Body of pancreas (tissue), 4 donors: ENCODE results near the gene CELF6.

ENCODE experiments used
- POLR2A ChIP-seq, 3 donors: fragments of 450-650 bp; IDR thresholded peaks; one replicate each; pipeline ENCODE4 v1.6.1; 2016; ENCODE audit warnings: antibody characterized with exemption in 3 of 3, mild to moderate bottlenecking in 2 of 3
- TF ChIP-seq, protein P1 (sequence below), 7 experiments: fragments of 450-650 bp in 4 of 7; fragments of 200-600 bp in 3 of 7; sonication (generic) in 3 of 7; IDR thresholded peaks; one replicate each; pipeline ENCODE4 v1.5.1; 2016 to 2019; ENCODE audit warnings: antibody characterized with exemption in 7 of 7

DNA sequence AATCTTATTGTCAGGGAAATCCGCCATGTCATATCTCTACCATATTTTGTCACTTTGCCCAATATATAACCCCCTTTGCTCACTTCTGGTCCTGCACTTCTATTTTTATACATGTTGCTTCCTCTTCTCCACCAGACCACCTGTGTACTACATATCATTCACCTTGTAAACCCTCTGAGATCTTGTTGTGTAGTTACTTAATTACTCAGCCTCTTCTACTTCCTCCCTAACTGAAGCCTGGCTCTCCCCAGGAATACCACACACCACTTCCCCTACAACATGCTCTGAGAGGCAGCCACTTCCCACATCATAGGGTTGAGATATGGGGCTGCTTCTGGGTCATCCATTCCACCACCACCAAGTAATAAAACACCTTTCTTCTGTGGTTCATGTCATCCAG lies 45.9 kb upstream of the CELF6 start:
- TF ChIP-seq, protein P1, sequence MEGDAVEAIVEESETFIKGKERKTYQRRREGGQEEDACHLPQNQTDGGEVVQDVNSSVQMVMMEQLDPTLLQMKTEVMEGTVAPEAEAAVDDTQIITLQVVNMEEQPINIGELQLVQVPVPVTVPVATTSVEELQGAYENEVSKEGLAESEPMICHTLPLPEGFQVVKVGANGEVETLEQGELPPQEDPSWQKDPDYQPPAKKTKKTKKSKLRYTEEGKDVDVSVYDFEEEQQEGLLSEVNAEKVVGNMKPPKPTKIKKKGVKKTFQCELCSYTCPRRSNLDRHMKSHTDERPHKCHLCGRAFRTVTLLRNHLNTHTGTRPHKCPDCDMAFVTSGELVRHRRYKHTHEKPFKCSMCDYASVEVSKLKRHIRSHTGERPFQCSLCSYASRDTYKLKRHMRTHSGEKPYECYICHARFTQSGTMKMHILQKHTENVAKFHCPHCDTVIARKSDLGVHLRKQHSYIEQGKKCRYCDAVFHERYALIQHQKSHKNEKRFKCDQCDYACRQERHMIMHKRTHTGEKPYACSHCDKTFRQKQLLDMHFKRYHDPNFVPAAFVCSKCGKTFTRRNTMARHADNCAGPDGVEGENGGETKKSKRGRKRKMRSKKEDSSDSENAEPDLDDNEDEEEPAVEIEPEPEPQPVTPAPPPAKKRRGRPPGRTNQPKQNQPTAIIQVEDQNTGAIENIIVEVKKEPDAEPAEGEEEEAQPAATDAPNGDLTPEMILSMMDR (IDR thresholded peaks at IDR 0.05) = no peak
- TF ChIP-seq POLR2A (IDR thresholded peaks at IDR 0.05) = no peak
